T1000 (cell line): Measurements from ENCODE around the gene CXorf58.
"Not testable (repeated sequence)": the region's sequence is repeated elsewhere in the genome, so short reads cannot be mapped to it uniquely, and the experiment has no call there.

Experiments
- DNase-seq: peaks from one replicate; lab custom pipeline; 2025; ENCODE audit warnings: mixed read lengths; lab: John Stamatoyannopoulos, UW

Gene CXorf58

DNA sequence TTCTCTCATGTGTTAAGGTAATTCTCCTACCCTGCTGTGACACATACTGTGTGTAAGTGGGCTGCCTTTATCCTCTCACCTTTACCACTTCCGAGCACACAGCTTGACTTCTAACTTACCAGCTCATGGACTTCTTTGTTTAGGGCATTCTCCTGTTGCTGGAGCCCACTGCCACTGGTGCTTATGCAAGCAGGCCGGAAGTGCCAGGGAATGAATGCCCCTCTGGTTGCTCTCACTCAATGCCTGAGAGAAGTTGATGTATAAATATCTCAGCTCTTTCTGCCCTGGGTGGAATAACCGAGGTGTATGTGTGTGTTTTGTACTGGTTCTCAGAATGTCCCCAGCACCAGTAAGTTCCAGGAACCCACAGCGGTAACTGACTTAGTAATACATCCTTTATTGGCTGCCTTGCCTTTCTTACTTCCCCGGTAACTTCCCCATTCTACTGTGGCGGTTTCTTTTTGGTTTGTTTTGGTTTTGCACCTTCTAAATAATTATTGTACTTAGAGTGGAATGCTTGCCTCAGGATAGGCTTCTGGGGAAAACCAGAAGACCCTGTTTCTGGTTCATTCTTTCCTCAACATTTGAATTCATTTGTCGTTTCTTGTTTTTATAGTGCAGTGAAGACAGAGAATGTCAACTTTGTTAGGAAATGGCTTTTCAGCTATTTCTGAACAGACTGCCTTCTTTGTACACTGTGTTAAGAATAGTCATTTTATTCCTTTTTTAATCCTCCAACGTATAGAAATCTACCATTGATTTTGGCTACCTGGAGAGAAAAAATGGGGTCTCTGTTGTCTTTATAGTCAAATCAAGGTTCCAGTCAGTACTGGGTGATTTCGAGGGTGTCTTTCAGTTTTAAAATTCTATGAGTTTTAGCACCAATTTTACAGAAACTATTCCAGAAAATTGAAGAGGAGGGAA lies 45.4 kb downstream of the CXorf58 start:
- DNase-seq, result no peak

DNA sequence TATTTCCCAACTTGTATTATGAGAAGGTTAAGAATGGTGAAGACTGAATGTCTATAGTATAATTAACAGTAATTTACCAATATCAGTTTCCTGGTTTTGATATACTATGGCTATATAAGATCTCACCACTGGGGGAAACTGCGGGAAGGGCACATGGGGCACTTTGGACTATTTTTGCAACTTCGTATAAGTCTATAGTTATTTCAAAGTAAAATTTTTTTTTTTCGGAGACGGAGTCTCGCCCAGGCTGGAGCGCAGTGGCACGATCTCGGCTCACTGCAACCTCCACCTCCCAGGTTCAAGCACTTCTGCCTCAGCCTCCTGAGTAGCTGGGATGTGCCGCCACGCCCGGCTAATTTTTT lies 46.1 kb downstream of the CXorf58 start:
- no peak for DNase-seq

DNA sequence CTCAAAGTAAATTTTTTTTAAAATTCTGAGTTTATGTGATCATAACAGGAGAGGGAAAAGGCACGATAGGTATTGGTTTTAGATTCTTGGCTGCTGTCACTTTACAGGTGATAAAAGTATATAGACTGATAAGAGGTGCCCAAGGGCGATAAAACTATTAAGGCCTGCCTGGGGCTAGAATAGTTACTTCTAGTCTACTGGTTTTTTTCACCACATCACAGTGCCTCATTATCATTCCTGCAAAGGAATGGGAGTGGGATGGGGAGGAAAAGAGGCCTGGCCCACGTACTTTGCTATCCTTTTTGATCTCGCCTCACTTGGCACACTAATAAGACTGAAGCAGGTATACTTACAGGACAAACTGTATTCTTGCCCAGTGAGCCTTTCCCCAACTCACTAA lies 46.6 kb downstream of the CXorf58 start:
- no peak for DNase-seq

DNA sequence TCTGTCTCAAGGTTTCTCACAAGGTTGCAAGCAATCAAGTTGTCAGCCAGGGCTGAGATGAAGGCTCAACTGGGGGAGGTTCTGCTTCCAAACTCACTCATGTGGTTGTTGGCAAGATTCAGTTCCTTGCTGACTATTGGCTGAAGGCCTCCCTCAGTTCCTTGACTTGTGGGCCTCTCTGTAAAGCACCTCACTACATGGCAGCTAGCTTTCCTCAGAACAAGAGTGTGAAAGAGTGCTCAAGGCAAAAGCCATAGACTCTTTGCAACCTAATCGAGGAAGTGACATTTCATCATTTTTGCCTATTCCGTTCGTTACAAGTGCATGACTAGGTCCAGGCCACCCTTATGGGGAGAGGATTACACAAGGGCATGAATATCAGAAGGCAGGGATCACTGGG lies 52.0 kb downstream of the CXorf58 start:
- DNase-seq, result no peak

DNA sequence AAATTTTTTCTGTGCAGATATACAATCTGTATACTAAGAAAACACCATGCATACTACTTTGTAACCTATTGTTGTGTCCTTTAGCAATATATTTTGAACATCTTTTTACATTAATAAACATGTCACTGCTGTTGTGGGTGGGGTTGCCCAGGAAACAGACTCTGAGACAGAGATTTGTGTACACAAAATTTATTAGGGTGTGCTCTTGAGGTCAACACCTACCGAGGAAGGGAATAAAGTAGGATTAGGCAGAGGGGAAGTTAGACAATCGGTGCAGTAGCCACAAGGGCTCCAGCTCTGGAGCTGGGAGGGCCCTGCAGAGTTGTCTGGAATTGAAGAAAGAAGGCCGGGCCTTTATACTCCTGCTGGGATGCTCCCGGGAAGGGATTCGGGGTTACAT lies 56.4 kb downstream of the CXorf58 start:
- no peak for DNase-seq

DNA sequence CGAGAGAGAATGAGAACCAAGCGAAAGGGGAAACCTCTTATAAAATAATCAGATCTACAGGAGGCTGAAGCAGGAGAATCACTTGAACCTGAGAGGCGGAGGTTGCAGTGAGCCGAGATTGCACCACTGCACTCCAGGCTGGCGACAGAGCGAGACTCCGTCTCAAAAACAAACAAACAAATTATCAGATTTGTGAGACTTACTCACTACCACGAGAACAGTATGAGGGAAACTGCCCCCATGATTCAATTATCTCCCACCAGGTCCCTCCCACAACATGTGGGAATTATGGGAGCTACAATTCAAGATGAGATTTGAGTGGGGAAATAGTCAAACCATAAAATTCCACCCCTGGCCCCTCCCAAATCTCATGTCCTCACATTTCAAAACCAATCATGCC lies 57.8 kb downstream of the CXorf58 start:
- not testable (repeated sequence) for DNase-seq

- DNase-seq, result no peak
Measured at GRCh38 chrX:23978491-23978890, 70.7 kb downstream of the CXorf58 start.

DNA sequence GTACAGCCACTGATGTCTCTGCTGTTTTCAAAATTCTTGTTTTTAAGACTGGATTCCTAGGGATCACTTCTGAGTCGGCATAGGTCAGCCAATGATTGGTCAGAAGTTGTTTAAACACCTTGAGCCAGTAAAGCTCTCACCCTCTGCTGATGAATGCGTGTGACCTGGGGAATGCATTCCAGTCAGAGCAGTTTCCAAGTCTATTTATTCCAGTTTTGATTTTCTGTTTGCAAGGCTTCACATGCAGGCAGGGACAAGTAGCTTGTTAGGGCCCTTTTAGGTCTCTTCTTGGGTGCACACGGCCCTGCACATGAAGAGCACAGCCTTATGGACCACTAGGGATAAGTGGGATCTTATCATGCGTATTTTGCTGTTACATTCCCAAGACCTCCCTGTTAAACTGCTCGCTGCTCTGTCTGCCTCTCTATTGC lies 72.2 kb downstream of the CXorf58 start:
- no peak for DNase-seq

DNA sequence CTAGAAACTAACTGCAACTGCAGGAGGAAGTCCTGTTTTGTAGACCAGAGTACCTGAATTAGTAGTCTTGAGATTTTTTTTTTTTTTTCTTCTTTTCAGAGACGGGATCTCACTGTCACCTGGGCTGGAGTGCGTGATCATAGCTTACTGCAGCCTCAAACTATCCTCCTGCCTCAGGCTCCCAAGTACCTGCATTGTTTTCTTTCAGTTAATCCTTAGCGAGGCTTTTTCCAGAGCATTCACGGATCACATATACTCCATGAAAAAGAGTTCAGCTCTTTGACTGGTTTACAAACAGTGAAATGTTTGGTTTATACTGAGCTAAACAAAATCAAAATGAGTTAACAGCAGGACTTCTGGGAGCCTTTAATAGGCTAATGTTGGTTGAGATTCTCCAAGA lies 73.4 kb downstream of the CXorf58 start:
- no peak for DNase-seq

DNA sequence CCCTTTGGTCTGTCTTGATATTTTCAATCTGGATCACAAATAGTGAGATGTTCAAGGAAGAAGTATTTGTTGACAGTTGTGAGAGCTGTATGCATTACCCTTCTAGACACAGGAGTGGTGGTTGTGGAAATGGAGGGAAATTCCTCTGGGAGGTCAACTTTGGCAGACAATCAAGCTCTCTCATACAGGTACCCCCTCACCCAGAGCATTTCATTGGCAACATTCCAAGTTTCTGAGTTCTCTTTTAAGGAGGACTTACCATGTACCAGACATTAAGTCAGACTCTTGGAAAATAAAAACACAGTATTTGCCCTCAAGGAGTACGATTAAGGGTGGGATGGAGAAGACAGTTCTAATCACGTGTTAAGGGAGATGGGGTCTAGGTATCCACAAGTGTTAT lies 73.9 kb downstream of the CXorf58 start:
- no peak for DNase-seq

- DNase-seq, result no peak
Measured at GRCh38 chrX:23982891-23983290, 75.1 kb downstream of the CXorf58 start.
